ENCODE measurements around the gene NKTR. TPM values are rescaled to one million over a fixed set of nuclear protein-coding genes. Genes with fewer than 3 reads are reported as not detected.

NKTR gene
- total and polyA plus RNA-seq, 9 of the 15 experiments (the other 6 are each of a cell fraction or from before 2014, with no cell fraction given), result 19.7 to 123 (median 92.6) TPM

DNA sequence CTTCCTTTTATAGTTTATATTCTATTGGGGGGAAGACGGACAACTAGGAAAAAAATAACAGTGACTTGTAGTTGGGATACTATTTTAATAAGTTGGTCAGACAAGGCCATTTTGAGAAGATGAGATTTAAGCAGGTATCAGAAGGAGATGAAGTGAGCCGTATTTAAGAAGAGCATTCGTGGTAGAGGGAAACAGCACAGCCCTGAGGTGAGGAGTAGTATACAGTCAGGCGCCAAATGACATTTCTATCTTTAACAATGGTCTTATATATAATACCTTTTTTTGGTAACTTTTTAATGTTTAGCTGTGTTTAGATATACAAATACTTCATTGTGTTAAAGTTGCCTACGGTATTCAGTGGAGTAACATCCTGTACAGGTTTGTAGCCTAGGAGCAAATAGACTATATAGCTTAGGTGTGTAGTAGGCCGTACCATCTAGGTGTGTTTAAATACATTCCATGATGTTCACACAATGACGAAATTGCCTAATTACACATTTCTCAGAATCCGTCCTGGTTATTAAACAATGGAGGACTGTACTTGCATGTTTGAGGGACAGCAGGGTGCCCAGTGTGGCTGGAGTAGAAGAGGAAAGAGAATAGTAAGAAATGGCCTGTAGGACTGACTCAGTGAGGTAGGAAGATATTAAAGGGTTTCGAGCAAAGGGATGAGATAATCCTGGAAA lies 1.6 kb downstream of the NKTR start:
- Histone ChIP-seq H4K20me1 (replicated peaks; ENCODE audit: control insufficient read depth, insufficient read depth, low read length) (peaks cover 6% of the 10 kb centered on the region; the same call in 1 of the 2 replicates), H3K9me3 (replicated peaks; ENCODE audit: control insufficient read depth, insufficient read depth, low read depth, low read length) (peaks cover 2% of the 10 kb centered on the region; the same call in 1 of the 2 replicates), H3K36me3 (ENCODE audit: control insufficient read depth, insufficient read depth, low read length) (peaks cover 27% of the 10 kb centered on the region), H3K27ac (ENCODE audit: extremely low read depth, low read depth, low read length) (peak overlapping the region; percentile 64), H3K9ac (ENCODE audit: insufficient read depth in 1 of 2, low read depth in 2 of 2, low read length in 2 of 2) (peak overlapping the region in 1 of 2 experiments; percentile 93; a peak in 3 of 4 replicates), H3K4me3 (peak overlapping the region; percentile 85), H3K9me1 (ENCODE audit: control insufficient read depth, insufficient read depth, low read length) (no peaks in the 10 kb centered on the region), H3K4me2 (ENCODE audit: insufficient read depth, low read length) (peak overlapping the region; percentile 99), H3K4me1 (replicated peaks in 1 of 2; ENCODE audit: control insufficient read depth in 2 of 2, insufficient read depth in 2 of 2, low read length in 2 of 2) (peaks cover 13 to 21% of the 10 kb centered on the region in 2 experiments), H3K79me2 (ENCODE audit: control insufficient read depth, insufficient read depth, low read length) (peaks cover 66% of the 10 kb centered on the region), H3K27me3 (ENCODE audit: control insufficient read depth in 2 of 2, insufficient read depth in 2 of 2, low read length in 2 of 2) (no peaks in the 10 kb centered on the region), H2AFZ (ENCODE audit: low read depth, low read length) (no peak overlapping the region)
- BruUV-seq (replicated peaks), result no TSS peak
- WGBS (ENCODE audit: insufficient coverage, low coverage, missing lambda C conversion rate), result 2% methylated on average over 9 of the region's 9 CpGs
- ATAC-seq, result peak; percentile 57
- ChIA-PET CTCF (ENCODE audit: low intra/inter-chr PET ratio) (interaction anchor here (1.0 kb wide), 1 partner anchor 20 kb away, joined by 4 read pairs; the partner anchor contains the start of gene SEC22C), POLR2A (interaction anchor here (0.6 to 1.7 kb wide), 6 partner anchors 8 to 51 kb away, joined by 3 to 7 read pairs (median 3); no protein-coding TSS in a partner anchor)
- intact Hi-C loops (cut with micrococcal nuclease) (no loop called here), in situ Hi-C loops (cut with MboI) (no loop called here)
- DNase-seq (ENCODE audit: extremely low read depth in 1 of 4, low spot score in 3 of 4), result peak in 1 of 4 experiments; percentile 62
- FAIRE-seq, result no peak
- no peak for TF ChIP-seq ZNF75A (CRISPR knock-in tag; IDR thresholded peaks at IDR 0.05)
- TF ChIP-seq WHSC1 (IDR thresholded peaks at IDR 0.05; ENCODE audit: low read length), result no peak
- TF ChIP-seq ZNF263 (CRISPR knock-in tag; IDR thresholded peaks at IDR 0.05; ENCODE audit: borderline replicate concordance), result no peak
- no peak for TF ChIP-seq ADNP (tag; IDR thresholded peaks at IDR 0.05)
- TF ChIP-seq RBM25 (IDR thresholded peaks at IDR 0.05; ENCODE audit: low read depth, low read length, severe bottlenecking), result peak; percentile 84
- no peak for TF ChIP-seq FOXK1 (CRISPR knock-in tag; IDR thresholded peaks at IDR 0.05; ENCODE audit: borderline replicate concordance)
- TF ChIP-seq ZNF384 (IDR thresholded peaks at IDR 0.05; ENCODE audit: low read depth, low read length), result no peak
- 0 out of 2 replicates have a peak, but pooled peaks have one; percentile 19 for TF ChIP-seq SMARCA4 (IDR thresholded peaks at IDR 0.05)
- TF ChIP-seq KAT8 (IDR thresholded peaks at IDR 0.05; ENCODE audit: low read depth), result no peak
- TF ChIP-seq PURB (CRISPR knock-in tag; IDR thresholded peaks at IDR 0.05; ENCODE audit: low read depth), result no peak
- no peak for TF ChIP-seq NFIX (CRISPR knock-in tag; IDR thresholded peaks at IDR 0.05; ENCODE audit: low read depth)
- peak in 1 of 2 experiments; percentile 42; a peak in 2 of 4 replicates for TF ChIP-seq RAD21 (CRISPR knock-in tag; conservative IDR thresholded peaks at IDR 0.05 in 1 of 2, IDR thresholded peaks at IDR 0.05 in 1 of 2)
- TF ChIP-seq MED1 (CRISPR knock-in tag; IDR thresholded peaks at IDR 0.05; ENCODE audit: borderline replicate concordance), result no peak
- no peak for TF ChIP-seq POLR3G (IDR thresholded peaks at IDR 0.05; ENCODE audit: extremely low read depth, insufficient read length, insufficient replicate concordance)
- TF ChIP-seq ATF1 (CRISPR knock-in tag; IDR thresholded peaks at IDR 0.05), result no peak
- no peak for TF ChIP-seq ATF1 (tag; IDR thresholded peaks at IDR 0.05)
- TF ChIP-seq FOXA1 (IDR thresholded peaks at IDR 0.05; ENCODE audit: borderline replicate concordance), result no peak
- no peak for TF ChIP-seq CREM (IDR thresholded peaks at IDR 0.05; ENCODE audit: low read depth)
- TF ChIP-seq, protein P1, sequence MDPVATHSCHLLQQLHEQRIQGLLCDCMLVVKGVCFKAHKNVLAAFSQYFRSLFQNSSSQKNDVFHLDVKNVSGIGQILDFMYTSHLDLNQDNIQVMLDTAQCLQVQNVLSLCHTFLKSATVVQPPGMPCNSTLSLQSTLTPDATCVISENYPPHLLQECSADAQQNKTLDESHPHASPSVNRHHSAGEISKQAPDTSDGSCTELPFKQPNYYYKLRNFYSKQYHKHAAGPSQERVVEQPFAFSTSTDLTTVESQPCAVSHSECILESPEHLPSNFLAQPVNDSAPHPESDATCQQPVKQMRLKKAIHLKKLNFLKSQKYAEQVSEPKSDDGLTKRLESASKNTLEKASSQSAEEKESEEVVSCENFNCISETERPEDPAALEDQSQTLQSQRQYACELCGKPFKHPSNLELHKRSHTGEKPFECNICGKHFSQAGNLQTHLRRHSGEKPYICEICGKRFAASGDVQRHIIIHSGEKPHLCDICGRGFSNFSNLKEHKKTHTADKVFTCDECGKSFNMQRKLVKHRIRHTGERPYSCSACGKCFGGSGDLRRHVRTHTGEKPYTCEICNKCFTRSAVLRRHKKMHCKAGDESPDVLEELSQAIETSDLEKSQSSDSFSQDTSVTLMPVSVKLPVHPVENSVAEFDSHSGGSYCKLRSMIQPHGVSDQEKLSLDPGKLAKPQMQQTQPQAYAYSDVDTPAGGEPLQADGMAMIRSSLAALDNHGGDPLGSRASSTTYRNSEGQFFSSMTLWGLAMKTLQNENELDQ (CRISPR knock-in tag; IDR thresholded peaks at IDR 0.05; ENCODE audit: borderline replicate concordance), result no peak
- TF ChIP-seq, protein P2, sequence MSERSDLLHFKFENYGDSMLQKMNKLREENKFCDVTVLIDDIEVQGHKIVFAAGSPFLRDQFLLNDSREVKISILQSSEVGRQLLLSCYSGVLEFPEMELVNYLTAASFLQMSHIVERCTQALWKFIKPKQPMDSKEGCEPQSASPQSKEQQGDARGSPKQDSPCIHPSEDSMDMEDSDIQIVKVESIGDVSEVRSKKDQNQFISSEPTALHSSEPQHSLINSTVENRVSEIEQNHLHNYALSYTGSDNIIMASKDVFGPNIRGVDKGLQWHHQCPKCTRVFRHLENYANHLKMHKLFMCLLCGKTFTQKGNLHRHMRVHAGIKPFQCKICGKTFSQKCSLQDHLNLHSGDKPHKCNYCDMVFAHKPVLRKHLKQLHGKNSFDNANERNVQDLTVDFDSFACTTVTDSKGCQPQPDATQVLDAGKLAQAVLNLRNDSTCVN (CRISPR knock-in tag; IDR thresholded peaks at IDR 0.05), result no peak
- no peak for TF ChIP-seq NFIC (IDR thresholded peaks at IDR 0.05)

All from K562 (cell line).